ES-I3 (cell line): ENCODE results near the gene XK.
"Not testable (repeated sequence)": the region's sequence is repeated elsewhere in the genome, so short reads cannot be mapped to it uniquely, and the experiment has no call there.

Experiments
- H3K36me3 ChIP-seq: 2 replicates; pipeline ENCODE4 v1.6.1; 2013; ENCODE audit warnings: mild to moderate bottlenecking, low read length, control low read depth, moderate library complexity; ENCODE audit not compliant: insufficient read depth
- H3K4me1 ChIP-seq: 2 replicates; pipeline ENCODE4 v1.6.1; 2013; ENCODE audit warnings: mild to moderate bottlenecking, control low read depth, low read length; ENCODE audit not compliant: insufficient read depth
- H3K9ac ChIP-seq: 2 replicates; pipeline ENCODE4 v1.6.1; 2013; ENCODE audit warnings: low read depth, mild to moderate bottlenecking, low read length, moderate library complexity
- H3K9me3 ChIP-seq: 2 replicates; pipeline ENCODE4 v1.6.1; 2013; ENCODE audit warnings: mild to moderate bottlenecking, low read length, moderate library complexity; ENCODE audit not compliant: control insufficient read depth, insufficient read depth

Gene XK

GRCh38 chrX:37685381-37686359 is at the start of gene XK:
Gene XK (plus strand): TSS chrX:37685791. CDS start chrX:37685962, 171 bp downstream.
- Histone ChIP-seq H3K36me3 (no peaks in the 10 kb centered on the region), H3K9me3 (no peaks in the 10 kb centered on the region), H3K9ac (peak within 1 kb of the TSS; percentile 53; the same call in 1 of the 2 replicates), H3K4me1 (peaks cover 14% of the 10 kb centered on the region)

- H3K9ac ChIP-seq = no peak overlapping the region
- H3K36me3 ChIP-seq = no peaks in the 10 kb centered on the region
- peaks cover 3% of the 10 kb centered on the region; the same call in 1 of the 2 replicates for H3K9me3 ChIP-seq
- H3K4me1 ChIP-seq = no peaks in the 10 kb centered on the region
Observed at GRCh38 chrX:37638047-37638446, 47.5 kb upstream of the XK start.

GRCh38 chrX:37640142-37640541 is 45.4 kb upstream of the XK start:
- peaks cover under 1% of the 10 kb centered on the region; the same call in 1 of the 2 replicates for H3K9me3 ChIP-seq
- H3K9ac ChIP-seq = no peak overlapping the region
- no peaks in the 10 kb centered on the region for H3K4me1 ChIP-seq
- H3K36me3 ChIP-seq = no peaks in the 10 kb centered on the region

GRCh38 chrX:37641859-37642258 is 43.7 kb upstream of the XK start:
- H3K9ac ChIP-seq = no peak overlapping the region

GRCh38 chrX:37644381-37645305 is 40.9 kb upstream of the XK start:
- Histone ChIP-seq H3K36me3 (no peaks in the 10 kb centered on the region), H3K9ac (no peak overlapping the region), H3K9me3 (no peaks in the 10 kb centered on the region), H3K4me1 (no peaks in the 10 kb centered on the region)

More at GRCh38 chrX:37641859-37642258, 43.7 kb upstream of the XK start:
- no peaks in the 10 kb centered on the region for H3K36me3 ChIP-seq
- no peaks in the 10 kb centered on the region for H3K9me3 ChIP-seq
- H3K4me1 ChIP-seq = no peaks in the 10 kb centered on the region

GRCh38 chrX:37646254-37646653 is 39.3 kb upstream of the XK start:
- Histone ChIP-seq H3K36me3 (no peaks in the 10 kb centered on the region), H3K9ac (no peak overlapping the region), H3K9me3 (no peaks in the 10 kb centered on the region), H3K4me1 (no peaks in the 10 kb centered on the region)

GRCh38 chrX:37650879-37651278 is 34.7 kb upstream of the XK start:
- not testable (repeated sequence) for H3K9ac ChIP-seq, H3K36me3 ChIP-seq
- peaks cover 11% of the 10 kb centered on the region for H3K4me1 ChIP-seq

GRCh38 chrX:37651921-37652452 is 33.6 kb upstream of the XK start:
- Histone ChIP-seq H3K4me1 (peaks cover 11% of the 10 kb centered on the region), H3K9me3 (no peaks in the 10 kb centered on the region), H3K36me3 (no peaks in the 10 kb centered on the region), H3K9ac (no peak overlapping the region)

More at GRCh38 chrX:37650879-37651278, 34.7 kb upstream of the XK start:
- H3K9me3 ChIP-seq = not testable (repeated sequence)

- Histone ChIP-seq H3K9ac (no peak overlapping the region), H3K36me3 (no peaks in the 10 kb centered on the region), H3K4me1 (peaks cover 11% of the 10 kb centered on the region), H3K9me3 (no peaks in the 10 kb centered on the region)
Observed at GRCh38 chrX:37652589-37653231, 32.9 kb upstream of the XK start.

GRCh38 chrX:37653397-37654085 is 32.0 kb upstream of the XK start:
- Histone ChIP-seq H3K9me3 (no peaks in the 10 kb centered on the region), H3K4me1 (peaks cover 11% of the 10 kb centered on the region), H3K9ac (no peak overlapping the region), H3K36me3 (no peaks in the 10 kb centered on the region)

- no peaks in the 10 kb centered on the region for H3K36me3 ChIP-seq
- no peaks in the 10 kb centered on the region for H3K9me3 ChIP-seq
Observed at GRCh38 chrX:37658343-37659030, 27.1 kb upstream of the XK start.

GRCh38 chrX:37659047-37659446 is 26.5 kb upstream of the XK start:
- Histone ChIP-seq H3K9me3 (no peaks in the 10 kb centered on the region), H3K4me1 (no peaks in the 10 kb centered on the region), H3K9ac (no peak overlapping the region), H3K36me3 (no peaks in the 10 kb centered on the region)

More at GRCh38 chrX:37658343-37659030, 27.1 kb upstream of the XK start:
- Histone ChIP-seq H3K9ac (no peak overlapping the region), H3K4me1 (no peaks in the 10 kb centered on the region)

- no peak overlapping the region for H3K9ac ChIP-seq
- no peaks in the 10 kb centered on the region for H3K36me3 ChIP-seq
- H3K9me3 ChIP-seq = no peaks in the 10 kb centered on the region
- no peaks in the 10 kb centered on the region for H3K4me1 ChIP-seq
Observed at GRCh38 chrX:37662181-37662580, 23.4 kb upstream of the XK start.
